K562 (cell line): ENCODE data around the gene DNAJB2. TPM values are rescaled to one million over a fixed set of nuclear protein-coding genes. Genes with fewer than 3 reads are reported as not detected.

Experiments used
- ARID3A ChIP-seq: IDR thresholded peaks from 2 replicates; pipeline ENCODE4 v1.6.1; 2012; ENCODE audit warnings: low read depth, low read length, improper control_type of control experiment, borderline replicate concordance
- ATF1 ChIP-seq, 2 experiments: fragments of 450-650 bp in 1 of 2; IDR thresholded peaks; 2 replicates each; pipeline ENCODE4 v1.6.1; 2016; ENCODE audit warnings: missing compliant biosample characterization in 1 of 2, missing genetic modification characterization in 1 of 2
- E2F3 ChIP-seq: fragments of 250-450 bp; sonication (Bioruptor Pico); IDR thresholded peaks from 2 replicates; pipeline ENCODE4 v1.4.0; 2020; ENCODE audit warnings: mild to moderate bottlenecking
- ELK1 ChIP-seq: sonication (generic); formaldehyde crosslinking; IDR thresholded peaks from 2 replicates; pipeline ENCODE4 v1.8.1; 2022; ENCODE audit warnings: missing genetic modification reagents
- ETV1 ChIP-seq: fragments of 450-650 bp; conservative IDR thresholded peaks from 2 replicates; pipeline ENCODE4 v1.6.1; 2016; ENCODE audit warnings: missing genetic modification characterization, control low read depth, low read depth, missing compliant biosample characterization
- HLTF ChIP-seq: fragments of 450-650 bp; IDR thresholded peaks from 2 replicates; pipeline ENCODE4 v1.6.1; 2016
- KDM4B ChIP-seq, 2 experiments: fragments of 450-650 bp in 1 of 2; sonication (generic) in 1 of 2; IDR thresholded peaks; 2 replicates each; pipeline ENCODE4 v1.6.1; 2016 to 2017; ENCODE audit warnings: borderline replicate concordance in 2 of 2, antibody characterized with exemption in 1 of 2, low read depth in 1 of 2, mild to moderate bottlenecking in 1 of 2
- LEF1 ChIP-seq: fragments of 450-650 bp; IDR thresholded peaks from 2 replicates; pipeline ENCODE4 v1.6.1; 2016; ENCODE audit warnings: mild to moderate bottlenecking
- MCM2 ChIP-seq: fragments of 450-650 bp; IDR thresholded peaks from 2 replicates; pipeline ENCODE4 v1.6.1; 2017; ENCODE audit warnings: low read depth, mild to moderate bottlenecking
- NCOR1 ChIP-seq: fragments of 450-650 bp; IDR thresholded peaks from 2 replicates; pipeline ENCODE4 v1.6.1; 2016; ENCODE audit warnings: mild to moderate bottlenecking, moderate library complexity
- NFE2L1 ChIP-seq: fragments of 450-650 bp; IDR thresholded peaks from 2 replicates; pipeline ENCODE4 v1.6.1; 2016; ENCODE audit warnings: missing genetic modification characterization, low read depth, mild to moderate bottlenecking, missing compliant biosample characterization, moderate library complexity, borderline replicate concordance
- PTTG1 ChIP-seq: fragments of 450-650 bp; IDR thresholded peaks from 2 replicates; pipeline ENCODE4 v1.6.1; 2016; ENCODE audit warnings: low read depth, mild to moderate bottlenecking, missing genetic modification characterization, missing compliant biosample characterization
- TBL1XR1 ChIP-seq, 2 experiments: IDR thresholded peaks; 2 replicates each; pipeline ENCODE4 v1.6.1; 2012; ENCODE audit warnings: improper control_type of control experiment in 2 of 2, low read length in 2 of 2, mild to moderate bottlenecking in 1 of 2
- ZKSCAN8 ChIP-seq: fragments of 200-800 bp; sonication (Bioruptor generic); IDR thresholded peaks from 2 replicates; pipeline ENCODE4 v1.6.1; 2016; ENCODE audit warnings: missing genetic modification characterization, missing compliant biosample characterization
- ZNF561 ChIP-seq: fragments of 450-650 bp; formaldehyde crosslinking; conservative IDR thresholded peaks from 2 replicates; pipeline ENCODE4 v1.4.0; 2020; ENCODE audit warnings: mild to moderate bottlenecking, moderate library complexity
- polyA plus RNA-seq, 8 experiments: library from polyadenylated mRNA; depleted of rRNA in 4 of 8; stranded (reverse) in 5 of 8; unstranded in 3 of 8; fragments of >200 nt; fragmentation: Nextera tagmentation in 2 of 8; fragmentation: Illumina TruSeq in 1 of 8; extraction: Ambion mirVana in 2 of 8; extraction: Trizol in 1 of 8; gene quantifications; 2 replicates each; pipeline versions ENCODE4 v1.2.1 to v1.2.3, GENCODE V29; 2011 to 2014; ENCODE audit warnings: inconsistent platforms in 1 of 8, missing spikeins in 1 of 8
- total RNA-seq, 7 experiments: library from RNA; depleted of rRNA in 6 of 7; stranded (reverse); fragments of >200 nt in 6 of 7; fragmentation: Illumina TruSeq in 2 of 7; extraction: Trizol in 2 of 7; gene quantifications; 2 replicates each; pipeline versions ENCODE4 v1.2.1 to v1.2.3, GENCODE V29; 2011 to 2021; ENCODE audit warnings: low replicate concordance in 1 of 7
- TF ChIP-seq, protein P1 (sequence below): sonication (generic); formaldehyde crosslinking; IDR thresholded peaks from 2 replicates; pipeline ENCODE4 v1.8.0; 2023; ENCODE audit warnings: missing genetic modification reagents, mild to moderate bottlenecking, borderline replicate concordance
- TF ChIP-seq, protein P2 (sequence below): sonication (generic); formaldehyde crosslinking; IDR thresholded peaks from 2 replicates; pipeline ENCODE4 v1.8.0; 2022; ENCODE audit warnings: mild to moderate bottlenecking, missing genetic modification reagents

The DNAJB2 gene
- total and polyA plus RNA-seq, 9 of the 15 experiments (the other 6 are each of a cell fraction or from before 2014, with no cell fraction given): 0.08 to 3.0 (median 2.2) TPM; not detected in 1

DNA sequence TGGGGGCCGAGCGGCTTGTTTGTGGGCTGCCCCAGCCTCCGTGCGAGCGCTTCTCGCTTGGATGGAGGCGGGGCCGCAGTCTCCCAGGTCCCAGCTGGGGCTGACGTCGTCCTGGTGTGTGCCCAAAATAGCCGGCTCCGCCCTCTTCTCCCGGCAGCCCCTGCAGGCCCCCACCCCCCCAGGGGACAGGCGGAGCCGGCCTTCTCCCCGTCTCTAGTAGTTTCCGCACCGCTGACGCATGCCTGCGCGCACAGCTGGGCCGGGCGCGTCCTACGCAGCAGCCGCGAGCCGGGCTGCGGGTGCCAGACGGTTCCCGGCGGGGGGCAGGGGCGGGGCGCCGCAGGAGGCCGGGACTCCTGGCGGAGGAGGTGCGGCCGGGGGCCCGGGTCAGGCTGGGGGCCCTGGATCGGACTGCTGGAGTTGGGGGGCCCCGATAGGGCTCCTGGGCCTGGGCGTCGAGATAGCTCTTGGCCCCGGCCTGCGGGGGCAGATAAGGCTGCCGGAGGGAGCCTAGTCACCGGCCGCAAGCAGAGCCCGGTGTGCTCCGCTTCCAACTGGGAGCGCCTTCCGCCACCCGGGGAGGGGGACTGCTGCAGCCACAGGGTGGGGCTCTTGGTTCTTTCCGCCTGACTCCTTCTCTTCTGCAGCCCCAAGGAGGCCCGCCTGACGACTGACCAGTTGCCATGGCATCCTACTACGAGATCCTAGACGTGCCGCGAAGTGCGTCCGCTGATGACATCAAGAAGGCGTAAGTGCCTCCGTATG lies at the start of gene DNAJB2 (continued):
- TF ChIP-seq, protein P1, sequence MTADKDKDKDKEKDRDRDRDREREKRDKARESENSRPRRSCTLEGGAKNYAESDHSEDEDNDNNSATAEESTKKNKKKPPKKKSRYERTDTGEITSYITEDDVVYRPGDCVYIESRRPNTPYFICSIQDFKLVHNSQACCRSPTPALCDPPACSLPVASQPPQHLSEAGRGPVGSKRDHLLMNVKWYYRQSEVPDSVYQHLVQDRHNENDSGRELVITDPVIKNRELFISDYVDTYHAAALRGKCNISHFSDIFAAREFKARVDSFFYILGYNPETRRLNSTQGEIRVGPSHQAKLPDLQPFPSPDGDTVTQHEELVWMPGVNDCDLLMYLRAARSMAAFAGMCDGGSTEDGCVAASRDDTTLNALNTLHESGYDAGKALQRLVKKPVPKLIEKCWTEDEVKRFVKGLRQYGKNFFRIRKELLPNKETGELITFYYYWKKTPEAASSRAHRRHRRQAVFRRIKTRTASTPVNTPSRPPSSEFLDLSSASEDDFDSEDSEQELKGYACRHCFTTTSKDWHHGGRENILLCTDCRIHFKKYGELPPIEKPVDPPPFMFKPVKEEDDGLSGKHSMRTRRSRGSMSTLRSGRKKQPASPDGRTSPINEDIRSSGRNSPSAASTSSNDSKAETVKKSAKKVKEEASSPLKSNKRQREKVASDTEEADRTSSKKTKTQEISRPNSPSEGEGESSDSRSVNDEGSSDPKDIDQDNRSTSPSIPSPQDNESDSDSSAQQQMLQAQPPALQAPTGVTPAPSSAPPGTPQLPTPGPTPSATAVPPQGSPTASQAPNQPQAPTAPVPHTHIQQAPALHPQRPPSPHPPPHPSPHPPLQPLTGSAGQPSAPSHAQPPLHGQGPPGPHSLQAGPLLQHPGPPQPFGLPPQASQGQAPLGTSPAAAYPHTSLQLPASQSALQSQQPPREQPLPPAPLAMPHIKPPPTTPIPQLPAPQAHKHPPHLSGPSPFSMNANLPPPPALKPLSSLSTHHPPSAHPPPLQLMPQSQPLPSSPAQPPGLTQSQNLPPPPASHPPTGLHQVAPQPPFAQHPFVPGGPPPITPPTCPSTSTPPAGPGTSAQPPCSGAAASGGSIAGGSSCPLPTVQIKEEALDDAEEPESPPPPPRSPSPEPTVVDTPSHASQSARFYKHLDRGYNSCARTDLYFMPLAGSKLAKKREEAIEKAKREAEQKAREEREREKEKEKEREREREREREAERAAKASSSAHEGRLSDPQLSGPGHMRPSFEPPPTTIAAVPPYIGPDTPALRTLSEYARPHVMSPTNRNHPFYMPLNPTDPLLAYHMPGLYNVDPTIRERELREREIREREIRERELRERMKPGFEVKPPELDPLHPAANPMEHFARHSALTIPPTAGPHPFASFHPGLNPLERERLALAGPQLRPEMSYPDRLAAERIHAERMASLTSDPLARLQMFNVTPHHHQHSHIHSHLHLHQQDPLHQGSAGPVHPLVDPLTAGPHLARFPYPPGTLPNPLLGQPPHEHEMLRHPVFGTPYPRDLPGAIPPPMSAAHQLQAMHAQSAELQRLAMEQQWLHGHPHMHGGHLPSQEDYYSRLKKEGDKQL (CRISPR knock-in tag): no peak
- TF ChIP-seq NCOR1 (peak; percentile 99), KDM4B (IDR thresholded peaks at IDR 0.05; ENCODE audit: borderline replicate concordance in 2 of 2, low read depth in 1 of 2) (no peak), PTTG1 (tag) (no peak), ETV1 (tag) (peak; percentile 84), TBL1XR1 (IDR thresholded peaks at IDR 0.05; ENCODE audit: low read length in 2 of 2) (peak in 1 of 2 experiments; percentile 94; a peak in 3 of 4 replicates), ELK1 (CRISPR knock-in tag) (no peak), ZKSCAN8 (CRISPR knock-in tag) (peak; percentile 88), ATF1 (CRISPR knock-in tag; IDR thresholded peaks at IDR 0.05) (peak; percentile 57; the same call in 1 of the 2 replicates), ATF1 (tag; IDR thresholded peaks at IDR 0.05) (peak; percentile 96), E2F3 (peak; percentile 90; the same call in 1 of the 2 replicates), LEF1 (peak; percentile 90), NFE2L1 (no peak), HLTF (0 out of 2 replicates have a peak, but pooled peaks have one; percentile 21), ZNF561 (CRISPR knock-in tag) (no peak), MCM2 (no peak), ARID3A (no peak; the same call in 1 of the 2 replicates)
- TF ChIP-seq, protein P2, sequence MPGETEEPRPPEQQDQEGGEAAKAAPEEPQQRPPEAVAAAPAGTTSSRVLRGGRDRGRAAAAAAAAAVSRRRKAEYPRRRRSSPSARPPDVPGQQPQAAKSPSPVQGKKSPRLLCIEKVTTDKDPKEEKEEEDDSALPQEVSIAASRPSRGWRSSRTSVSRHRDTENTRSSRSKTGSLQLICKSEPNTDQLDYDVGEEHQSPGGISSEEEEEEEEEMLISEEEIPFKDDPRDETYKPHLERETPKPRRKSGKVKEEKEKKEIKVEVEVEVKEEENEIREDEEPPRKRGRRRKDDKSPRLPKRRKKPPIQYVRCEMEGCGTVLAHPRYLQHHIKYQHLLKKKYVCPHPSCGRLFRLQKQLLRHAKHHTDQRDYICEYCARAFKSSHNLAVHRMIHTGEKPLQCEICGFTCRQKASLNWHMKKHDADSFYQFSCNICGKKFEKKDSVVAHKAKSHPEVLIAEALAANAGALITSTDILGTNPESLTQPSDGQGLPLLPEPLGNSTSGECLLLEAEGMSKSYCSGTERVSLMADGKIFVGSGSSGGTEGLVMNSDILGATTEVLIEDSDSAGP (CRISPR knock-in tag): no peak
